ENCODE data around the gene LGALS7. TPM values are rescaled to one million over a fixed set of nuclear protein-coding genes. Genes with fewer than 3 reads are reported as not detected.

LGALS7 gene
- total RNA-seq, 1 experiment from 2014 or later = 2.1 TPM

DNA sequence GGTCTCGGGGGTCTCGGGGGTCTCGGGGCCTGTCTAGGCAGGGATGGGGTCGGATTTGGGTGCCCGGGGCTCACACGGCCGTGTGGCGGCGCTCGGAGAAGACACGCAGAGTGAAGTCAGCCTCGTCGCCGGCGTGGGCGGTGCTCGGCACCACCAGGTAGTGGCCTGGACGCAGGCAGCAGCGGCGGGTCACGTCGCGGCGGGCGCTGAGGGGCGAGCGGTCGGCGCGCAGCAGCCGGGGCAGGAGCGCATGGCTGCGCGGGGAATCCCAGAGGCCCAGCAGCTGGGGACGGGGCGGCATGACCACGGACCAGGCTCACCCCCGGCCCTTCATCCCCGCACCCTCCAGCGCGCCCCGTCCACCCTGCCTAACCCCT lies 37.3 kb downstream of the LGALS7 start:
- peak overlapping the region; percentile 41; the same call in 1 of the 2 replicates for H3K27ac ChIP-seq

GRCh38 chr19:38735257-38735686 lies 38.0 kb downstream of the LGALS7 start:
- peak; percentile 61 to 74 for DNase-seq
- H3K27me3 ChIP-seq (ENCODE audit: insufficient read depth, low read depth) = no peaks in the 10 kb centered on the region
- peaks cover 22% of the 10 kb centered on the region for H3K79me2 ChIP-seq (ENCODE audit: low read depth)
- TF ChIP-seq EZH2 (IDR thresholded peaks at IDR 0.05; ENCODE audit: low read depth) = no peak
- intact Hi-C loops (cut with micrococcal nuclease; ENCODE audit: unreplicated experiment) = loop anchor here (10.0 kb wide), 1 partner anchor 220 kb away; no protein-coding TSS in a partner anchor
- POLR2A ChIA-PET (ENCODE audit: unreplicated experiment) = interaction anchor here (0.5 to 1.2 kb wide), 6 partner anchors 57 to 103 kb away, joined by 4 to 12 read pairs (median 6); no protein-coding TSS in a partner anchor
- CTCF ChIA-PET = no interaction called here
- H3K36me3 ChIP-seq (ENCODE audit: low read depth) = peaks cover 4% of the 10 kb centered on the region; the same call in 1 of the 2 replicates
- peak overlapping the region; percentile 68 for H3K4me3 ChIP-seq
- H3K4me2 ChIP-seq = peak overlapping the region; percentile 80
- H2AFZ ChIP-seq = no peak overlapping the region
- no peaks in the 10 kb centered on the region for H3K9me3 ChIP-seq (ENCODE audit: insufficient read depth, low read depth)
- no peaks in the 10 kb centered on the region for H4K20me1 ChIP-seq (ENCODE audit: insufficient read depth)
- peak overlapping the region; percentile 58 for H3K27ac ChIP-seq
- peaks cover 50% of the 10 kb centered on the region for H3F3A ChIP-seq (ENCODE audit: insufficient read depth, low read depth)
- no peaks in the 10 kb centered on the region for H3K9me2 ChIP-seq (ENCODE audit: insufficient read depth)
- H3K4me1 ChIP-seq (replicated peaks; ENCODE audit: insufficient read depth) = peaks cover 41% of the 10 kb centered on the region
- BruUV-seq (replicated peaks) = no TSS peak

More for the DNA sequence above, 37.3 kb downstream of the LGALS7 start:
- intact Hi-C loops (cut with micrococcal nuclease; ENCODE audit: unreplicated experiment) = loop anchor here (1.0 to 10.0 kb wide), 2 partner anchors 95 to 221 kb away; partner anchors contain the start of gene ECH1
- H3K4me3 ChIP-seq = peak overlapping the region; percentile 49; the same call in 1 of the 2 replicates
- peaks cover 36% of the 10 kb centered on the region for H3K4me1 ChIP-seq (replicated peaks; ENCODE audit: insufficient read depth)
- H4K20me1 ChIP-seq (ENCODE audit: insufficient read depth) = no peaks in the 10 kb centered on the region
- H3K9me2 ChIP-seq (ENCODE audit: insufficient read depth) = no peaks in the 10 kb centered on the region
- H3K9me3 ChIP-seq (ENCODE audit: insufficient read depth, low read depth) = no peaks in the 10 kb centered on the region
- ChIA-PET POLR2A (ENCODE audit: unreplicated experiment) (interaction anchor here (0.6 to 0.7 kb wide), 3 partner anchors 95 to 700 kb away, joined by 3 to 6 read pairs (median 5); partner anchors contain the start of genes FBXO17 and RPS16), CTCF (no interaction called here)
- H3K36me3 ChIP-seq (ENCODE audit: low read depth) = no peaks in the 10 kb centered on the region
- peaks cover 22% of the 10 kb centered on the region for H3K79me2 ChIP-seq (ENCODE audit: low read depth)
- no peak overlapping the region for H2AFZ ChIP-seq
- no peaks in the 10 kb centered on the region for H3K27me3 ChIP-seq (ENCODE audit: insufficient read depth, low read depth)
- BruUV-seq (replicated peaks) = no TSS peak
- peaks cover 44% of the 10 kb centered on the region for H3F3A ChIP-seq (ENCODE audit: insufficient read depth, low read depth)
- no peak for TF ChIP-seq CTCF (conservative IDR thresholded peaks at IDR 0.05)
- TF ChIP-seq EZH2 (IDR thresholded peaks at IDR 0.05; ENCODE audit: low read depth) = no peak
- DNase-seq = peak in 1 of 2 experiments; percentile 63
- H3K4me2 ChIP-seq = peak overlapping the region; percentile 49

DNA sequence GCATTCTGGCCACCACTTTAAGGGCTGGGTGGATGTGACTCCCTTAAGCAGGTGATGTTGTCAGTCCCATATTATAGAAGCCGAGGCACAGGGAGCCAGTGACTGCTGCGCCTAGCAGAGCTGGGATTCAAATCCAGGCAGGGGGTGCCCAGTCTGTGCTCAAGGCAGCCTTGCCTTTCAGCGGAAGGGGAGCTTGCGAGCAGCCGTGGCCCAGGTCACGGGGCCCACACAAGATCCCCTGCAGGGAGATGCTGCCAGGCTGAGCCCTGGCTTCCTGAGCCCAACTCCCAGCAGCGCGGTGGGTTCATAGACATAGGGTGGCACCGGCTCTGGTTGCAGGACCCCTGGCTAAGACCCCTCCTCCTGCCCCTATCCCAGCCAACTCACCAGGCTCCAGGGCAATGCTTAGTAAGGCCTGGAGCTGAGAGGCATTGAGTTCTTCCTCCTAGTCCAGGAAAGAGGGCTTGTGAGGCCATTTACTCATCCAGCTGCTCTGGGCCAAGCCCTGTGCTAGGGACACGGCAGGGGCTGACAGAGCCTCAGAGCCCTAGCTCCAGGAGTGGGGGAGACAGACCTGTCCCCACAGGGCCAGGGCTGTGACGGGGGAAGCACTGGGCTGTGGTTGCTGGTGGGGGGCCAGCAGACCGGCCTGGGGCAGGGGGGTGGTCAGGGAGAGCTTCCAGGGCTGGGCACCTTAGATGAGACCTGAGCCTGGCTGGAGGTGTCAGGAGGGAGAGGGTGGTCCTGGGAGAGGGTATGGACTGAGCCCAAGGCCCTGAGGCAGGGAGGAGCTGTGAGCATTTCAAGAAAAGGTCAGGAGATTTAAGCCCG lies 38.7 kb downstream of the LGALS7 start:
- TF ChIP-seq EZH2 (IDR thresholded peaks at IDR 0.05; ENCODE audit: low read depth) (no peak), CTCF (conservative IDR thresholded peaks at IDR 0.05) (no peak; the same call in 1 of the 2 replicates)
- peak overlapping the region; percentile 68 for H3K4me3 ChIP-seq
- H3F3A ChIP-seq (ENCODE audit: insufficient read depth, low read depth) = peaks cover 52% of the 10 kb centered on the region
- peak; percentile 51 to 60 for DNase-seq
- peaks cover 41% of the 10 kb centered on the region for H3K4me1 ChIP-seq (replicated peaks; ENCODE audit: insufficient read depth)
- H3K9me2 ChIP-seq (ENCODE audit: insufficient read depth) = no peaks in the 10 kb centered on the region
- H4K20me1 ChIP-seq (ENCODE audit: insufficient read depth) = no peaks in the 10 kb centered on the region
- H3K27ac ChIP-seq = peak overlapping the region; percentile 58
- ChIA-PET POLR2A (ENCODE audit: unreplicated experiment) (interaction anchor here (0.5 to 1.2 kb wide), 8 partner anchors 57 to 155 kb away, joined by 3 to 12 read pairs (median 6); no protein-coding TSS in a partner anchor), CTCF (no interaction called here)
- H2AFZ ChIP-seq = no peak overlapping the region
- H3K27me3 ChIP-seq (ENCODE audit: insufficient read depth, low read depth) = no peaks in the 10 kb centered on the region
- intact Hi-C loops (cut with micrococcal nuclease; ENCODE audit: unreplicated experiment) = loop anchor here (1.0 to 10.0 kb wide), 4 partner anchors 77 to 220 kb away; partner anchors contain the start of genes MRPS12 and SARS2
- H3K79me2 ChIP-seq (ENCODE audit: low read depth) = peaks cover 22% of the 10 kb centered on the region
- H3K36me3 ChIP-seq (ENCODE audit: low read depth) = peaks cover 5% of the 10 kb centered on the region; the same call in 1 of the 2 replicates
- TSS peak; percentile 55 for BruUV-seq (replicated peaks)
- H3K9me3 ChIP-seq (ENCODE audit: insufficient read depth, low read depth) = no peaks in the 10 kb centered on the region
- peak overlapping the region; percentile 80 for H3K4me2 ChIP-seq
